ENCODE measurements around the gene NRCAM. TPM values are rescaled to one million over a fixed set of nuclear protein-coding genes. Genes with fewer than 3 reads are reported as not detected.

NRCAM gene
- total RNA-seq, 1 experiment from 2014 or later, result 2.7 TPM

DNA sequence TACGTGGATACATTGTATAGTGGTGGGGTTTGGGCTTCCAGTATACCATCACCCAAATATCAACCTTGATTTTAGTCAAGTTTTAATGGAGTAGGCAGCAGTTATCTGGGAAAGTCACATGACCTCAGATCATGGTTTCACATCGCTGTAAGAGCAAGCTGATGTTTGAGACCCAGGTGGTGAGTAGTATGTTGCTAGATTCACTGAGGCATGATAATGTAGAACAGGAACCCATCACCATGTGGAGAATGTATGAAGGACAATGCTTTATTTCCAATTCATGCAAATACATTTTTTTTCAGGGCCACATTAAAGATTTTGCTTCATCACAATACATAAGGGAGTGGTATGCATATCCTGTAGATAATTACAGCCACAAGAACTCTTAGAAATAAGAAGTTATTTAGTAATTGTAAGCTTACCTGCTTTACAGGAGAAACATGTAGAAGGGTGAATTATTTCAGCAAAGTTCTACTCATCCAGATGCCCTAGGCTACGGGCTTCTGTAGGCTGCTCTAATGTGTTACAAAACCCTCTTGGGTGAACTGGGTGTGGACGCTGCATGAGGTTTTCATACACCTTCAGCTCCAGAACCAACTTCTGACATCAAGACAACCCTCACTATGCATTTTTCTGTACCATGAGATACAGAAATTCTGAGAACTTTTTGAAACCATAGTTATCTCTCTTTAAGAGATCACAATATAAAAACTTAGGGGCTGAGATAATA lies 298.5 kb downstream of the NRCAM start:
- Mint-ChIP-seq H3K27ac (no peak overlapping the region), H3K4me3 (no peak overlapping the region), H3K9me3 (no peaks in the 10 kb centered on the region), H3K4me1 (no peaks in the 10 kb centered on the region), H3K36me3 (no peaks in the 10 kb centered on the region), H3K27me3 (ENCODE audit: low read depth) (no peaks in the 10 kb centered on the region)
- TF ChIP-seq TCF7 (CRISPR knock-in tag; IDR thresholded peaks at IDR 0.05; ENCODE audit: low read depth), result no peak
- no peak for TF ChIP-seq ZNF281 (CRISPR knock-in tag; IDR thresholded peaks at IDR 0.05)
- TF ChIP-seq PRRX2 (CRISPR knock-in tag; IDR thresholded peaks at IDR 0.05), result no peak
- no peak for TF ChIP-seq ATF3 (CRISPR knock-in tag; conservative IDR thresholded peaks at IDR 0.05)
- no peak for TF ChIP-seq ZBTB21 (CRISPR knock-in tag; IDR thresholded peaks at IDR 0.05; ENCODE audit: borderline replicate concordance)
- no peak for ATAC-seq
- CTCF ChIA-PET, result interaction anchor here (1.0 kb wide), 1 partner anchor 12 kb away, joined by 3 read pairs; no protein-coding TSS in a partner anchor
- DNase-seq (ENCODE audit: low spot score), result no peak
- POLR2A ChIA-PET, result no interaction called here

- TF ChIP-seq ZNF281 (CRISPR knock-in tag; IDR thresholded peaks at IDR 0.05), result no peak
- no peak for TF ChIP-seq ZNF423 (CRISPR knock-in tag; IDR thresholded peaks at IDR 0.05)
- TF ChIP-seq RELA (CRISPR knock-in tag; IDR thresholded peaks at IDR 0.05; ENCODE audit: borderline replicate concordance), result no peak
- no peak for TF ChIP-seq RORB (CRISPR knock-in tag; IDR thresholded peaks at IDR 0.05)
- TF ChIP-seq, protein P1, sequence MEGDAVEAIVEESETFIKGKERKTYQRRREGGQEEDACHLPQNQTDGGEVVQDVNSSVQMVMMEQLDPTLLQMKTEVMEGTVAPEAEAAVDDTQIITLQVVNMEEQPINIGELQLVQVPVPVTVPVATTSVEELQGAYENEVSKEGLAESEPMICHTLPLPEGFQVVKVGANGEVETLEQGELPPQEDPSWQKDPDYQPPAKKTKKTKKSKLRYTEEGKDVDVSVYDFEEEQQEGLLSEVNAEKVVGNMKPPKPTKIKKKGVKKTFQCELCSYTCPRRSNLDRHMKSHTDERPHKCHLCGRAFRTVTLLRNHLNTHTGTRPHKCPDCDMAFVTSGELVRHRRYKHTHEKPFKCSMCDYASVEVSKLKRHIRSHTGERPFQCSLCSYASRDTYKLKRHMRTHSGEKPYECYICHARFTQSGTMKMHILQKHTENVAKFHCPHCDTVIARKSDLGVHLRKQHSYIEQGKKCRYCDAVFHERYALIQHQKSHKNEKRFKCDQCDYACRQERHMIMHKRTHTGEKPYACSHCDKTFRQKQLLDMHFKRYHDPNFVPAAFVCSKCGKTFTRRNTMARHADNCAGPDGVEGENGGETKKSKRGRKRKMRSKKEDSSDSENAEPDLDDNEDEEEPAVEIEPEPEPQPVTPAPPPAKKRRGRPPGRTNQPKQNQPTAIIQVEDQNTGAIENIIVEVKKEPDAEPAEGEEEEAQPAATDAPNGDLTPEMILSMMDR (IDR thresholded peaks at IDR 0.05), result no peak
- TF ChIP-seq NFE2L1 (CRISPR knock-in tag; IDR thresholded peaks at IDR 0.05), result no peak
- no peak for TF ChIP-seq CREM (CRISPR knock-in tag; IDR thresholded peaks at IDR 0.05)
- no peak for TF ChIP-seq OVOL2 (CRISPR knock-in tag; IDR thresholded peaks at IDR 0.05; ENCODE audit: borderline replicate concordance)
- no peak for TF ChIP-seq NR1H2 (CRISPR knock-in tag; IDR thresholded peaks at IDR 0.05)
- TF ChIP-seq SOX15 (CRISPR knock-in tag; IDR thresholded peaks at IDR 0.05), result no peak
- TF ChIP-seq MYBL2 (CRISPR knock-in tag; IDR thresholded peaks at IDR 0.05), result no peak
- no peak for TF ChIP-seq SMAD4 (CRISPR knock-in tag; IDR thresholded peaks at IDR 0.05)
- TF ChIP-seq GRHL2 (CRISPR knock-in tag; IDR thresholded peaks at IDR 0.05; ENCODE audit: insufficient replicate concordance, severe bottlenecking), result no peak
- CTCF ChIA-PET, result no interaction called here
- no peak for ATAC-seq
- no peak for DNase-seq (ENCODE audit: low spot score)
- Mint-ChIP-seq H3K27me3 (ENCODE audit: low read depth) (no peaks in the 10 kb centered on the region), H3K4me1 (peaks cover 3% of the 10 kb centered on the region; the same call in 1 of the 2 replicates), H3K27ac (no peak overlapping the region), H3K36me3 (no peaks in the 10 kb centered on the region), H3K9me3 (no peaks in the 10 kb centered on the region), H3K4me3 (no peak overlapping the region)
- POLR2A ChIA-PET, result no interaction called here
Measured at GRCh38 chr7:108156897-108157605, 299.2 kb downstream of the NRCAM start.
